HG03432 (cell line): ENCODE measurements around the gene GPR61.

Experiments
- ATAC-seq: cut with Tn5 transposase; IDR thresholded peaks from one replicate; pipeline ENCODE4 v1.9.1; 2021; ENCODE audit warnings: mild to moderate bottlenecking, moderate library complexity; ENCODE audit not compliant: unreplicated experiment

GPR61 gene, protein sequence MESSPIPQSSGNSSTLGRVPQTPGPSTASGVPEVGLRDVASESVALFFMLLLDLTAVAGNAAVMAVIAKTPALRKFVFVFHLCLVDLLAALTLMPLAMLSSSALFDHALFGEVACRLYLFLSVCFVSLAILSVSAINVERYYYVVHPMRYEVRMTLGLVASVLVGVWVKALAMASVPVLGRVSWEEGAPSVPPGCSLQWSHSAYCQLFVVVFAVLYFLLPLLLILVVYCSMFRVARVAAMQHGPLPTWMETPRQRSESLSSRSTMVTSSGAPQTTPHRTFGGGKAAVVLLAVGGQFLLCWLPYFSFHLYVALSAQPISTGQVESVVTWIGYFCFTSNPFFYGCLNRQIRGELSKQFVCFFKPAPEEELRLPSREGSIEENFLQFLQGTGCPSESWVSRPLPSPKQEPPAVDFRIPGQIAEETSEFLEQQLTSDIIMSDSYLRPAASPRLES

DNA sequence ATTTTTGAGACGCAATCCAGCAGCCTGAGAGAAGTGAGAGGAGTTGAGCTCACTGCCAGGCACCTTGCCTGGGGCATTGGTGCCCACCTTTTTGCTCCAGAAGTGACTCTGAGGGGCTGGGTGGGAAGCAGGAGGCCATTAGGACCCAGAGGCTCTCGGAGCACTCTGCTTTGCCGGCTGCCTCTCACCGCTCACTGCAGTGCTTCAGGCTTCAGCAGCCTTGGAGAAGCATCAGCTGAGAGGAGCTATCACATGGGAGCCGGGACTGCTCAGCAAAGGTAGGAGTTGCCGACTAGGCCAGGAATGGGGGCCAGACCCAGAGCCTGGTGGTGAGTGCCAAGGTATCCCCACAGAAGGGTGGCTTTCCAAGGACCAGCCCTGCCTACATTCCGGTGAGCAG is at the start of gene GPR61:
Gene GPR61 (plus strand): TSS at position 197 of the 400 bp plus-strand sequence. CDS start 3,151 bp downstream, outside the sequence.
- ATAC-seq = no peak

DNA sequence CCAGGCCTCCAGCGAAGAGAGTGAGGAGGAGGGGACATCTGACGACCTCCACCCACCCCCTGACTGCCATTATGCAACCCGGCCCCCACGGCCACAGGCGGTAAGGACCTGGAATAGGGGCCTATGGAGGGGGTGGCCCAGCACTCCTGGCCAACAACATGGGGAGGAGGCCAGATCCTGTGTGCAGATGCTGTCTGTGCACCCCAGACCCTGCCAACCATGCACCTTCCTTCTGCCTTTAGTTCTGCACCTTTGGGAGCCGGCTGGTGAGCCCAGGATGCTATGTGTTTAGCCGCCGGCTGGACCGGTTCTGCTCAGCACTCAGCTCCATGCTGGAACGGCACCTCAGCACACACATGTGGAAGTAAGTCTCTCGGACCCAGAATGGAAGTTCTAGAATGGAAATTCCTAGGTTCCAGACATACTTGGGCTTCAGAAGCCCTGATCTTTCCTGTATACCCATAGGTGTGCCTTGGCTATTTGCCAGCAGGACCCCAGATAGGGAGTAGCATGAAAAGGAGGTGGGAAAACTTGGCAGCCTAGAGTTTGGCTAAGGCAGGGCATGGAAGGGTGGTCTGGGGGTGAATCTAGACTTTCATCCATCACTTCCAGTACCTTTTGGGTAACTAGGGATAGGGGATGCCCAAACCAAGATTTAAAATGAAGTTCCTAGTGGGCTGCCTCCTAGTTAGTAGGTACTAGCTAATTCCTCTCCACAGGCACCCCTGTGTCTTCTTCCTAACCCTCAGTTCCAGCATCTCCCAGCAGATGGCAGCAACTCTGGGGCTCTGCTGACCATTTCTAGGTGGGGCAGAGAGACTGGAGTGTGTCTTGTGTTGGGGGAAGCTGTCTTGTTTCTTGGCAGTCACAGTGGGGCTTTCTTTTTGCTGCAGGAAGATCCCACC is 49.4 kb upstream of the GPR61 start:
- peak; percentile 32 for ATAC-seq

GRCh38 chr1:109490934-109491302 is 48.8 kb upstream of the GPR61 start:
- no peak for ATAC-seq

DNA sequence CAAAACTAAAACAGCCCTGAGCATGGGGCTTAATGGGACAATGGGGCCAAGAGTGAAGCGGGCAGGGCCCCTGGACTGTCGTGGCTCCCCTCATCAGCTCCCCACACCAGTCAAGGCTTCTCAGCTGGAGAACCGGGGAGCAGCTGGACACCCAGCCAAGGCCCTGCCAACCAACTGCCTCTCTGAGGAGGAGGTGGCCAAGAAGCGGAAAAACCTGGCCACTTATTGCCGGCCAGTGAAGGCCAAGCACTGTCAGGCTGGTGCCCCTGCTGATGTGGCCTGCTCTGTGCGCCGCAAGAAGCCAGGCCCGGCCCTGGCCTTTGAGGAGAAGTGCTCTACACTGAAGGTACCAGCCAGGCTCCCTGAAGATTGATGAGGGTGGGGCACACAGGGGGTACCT is 48.3 kb upstream of the GPR61 start:
- ATAC-seq = no peak

DNA sequence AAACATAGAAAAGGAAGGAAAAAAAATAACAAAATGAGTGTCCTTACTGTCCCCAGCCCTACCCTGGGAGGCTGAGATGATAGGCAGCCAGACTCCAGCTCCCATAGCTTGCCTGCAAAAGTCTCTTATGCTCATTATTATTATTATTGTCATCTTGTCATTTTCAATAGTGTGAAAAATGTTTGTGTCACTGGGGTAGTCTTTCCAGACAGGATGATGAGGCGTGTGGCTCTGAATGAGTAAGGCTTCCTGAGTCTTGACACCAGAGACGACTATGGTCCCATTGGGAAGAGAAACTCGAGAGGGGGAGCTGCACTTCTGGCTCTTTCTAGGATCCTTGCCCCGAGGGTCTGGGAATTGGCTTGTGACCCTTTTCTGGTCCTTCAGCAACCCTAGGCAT is 46.9 kb upstream of the GPR61 start:
- ATAC-seq = no peak

- ATAC-seq = no peak
Measured at GRCh38 chr1:109493227-109493626, 46.4 kb upstream of the GPR61 start.

GRCh38 chr1:109493805-109494539 is 45.7 kb upstream of the GPR61 start, which contains the start of gene CYB561D1:
Gene CYB561D1, plus strand, starts transcription at chr1:109494094. Its CDS starts 46 bp downstream, at chr1:109494140.
- peak; percentile 90 for ATAC-seq

DNA sequence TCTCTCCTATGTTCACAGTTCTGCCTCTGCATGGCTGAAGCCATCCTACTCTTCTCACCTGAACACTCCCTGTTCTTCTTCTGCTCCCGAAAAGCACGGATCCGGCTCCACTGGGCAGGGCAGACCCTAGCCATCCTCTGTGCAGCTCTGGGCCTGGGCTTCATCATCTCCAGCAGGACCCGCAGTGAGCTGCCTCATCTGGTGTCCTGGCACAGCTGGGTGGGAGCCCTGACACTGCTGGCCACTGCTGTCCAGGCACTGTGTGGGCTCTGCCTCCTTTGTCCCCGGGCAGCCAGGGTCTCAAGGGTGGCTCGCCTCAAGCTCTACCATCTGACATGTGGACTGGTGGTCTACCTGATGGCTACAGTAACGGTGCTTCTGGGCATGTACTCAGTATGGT is 43.9 kb upstream of the GPR61 start:
- ATAC-seq = no peak

GRCh38 chr1:109497449-109498160 is 42.1 kb upstream of the GPR61 start:
- ATAC-seq = no peak

- ATAC-seq = no peak
Measured at GRCh38 chr1:109498161-109498801, 41.4 kb upstream of the GPR61 start.

GRCh38 chr1:109499081-109499480 is 40.6 kb upstream of the GPR61 start:
- no peak for ATAC-seq

DNA sequence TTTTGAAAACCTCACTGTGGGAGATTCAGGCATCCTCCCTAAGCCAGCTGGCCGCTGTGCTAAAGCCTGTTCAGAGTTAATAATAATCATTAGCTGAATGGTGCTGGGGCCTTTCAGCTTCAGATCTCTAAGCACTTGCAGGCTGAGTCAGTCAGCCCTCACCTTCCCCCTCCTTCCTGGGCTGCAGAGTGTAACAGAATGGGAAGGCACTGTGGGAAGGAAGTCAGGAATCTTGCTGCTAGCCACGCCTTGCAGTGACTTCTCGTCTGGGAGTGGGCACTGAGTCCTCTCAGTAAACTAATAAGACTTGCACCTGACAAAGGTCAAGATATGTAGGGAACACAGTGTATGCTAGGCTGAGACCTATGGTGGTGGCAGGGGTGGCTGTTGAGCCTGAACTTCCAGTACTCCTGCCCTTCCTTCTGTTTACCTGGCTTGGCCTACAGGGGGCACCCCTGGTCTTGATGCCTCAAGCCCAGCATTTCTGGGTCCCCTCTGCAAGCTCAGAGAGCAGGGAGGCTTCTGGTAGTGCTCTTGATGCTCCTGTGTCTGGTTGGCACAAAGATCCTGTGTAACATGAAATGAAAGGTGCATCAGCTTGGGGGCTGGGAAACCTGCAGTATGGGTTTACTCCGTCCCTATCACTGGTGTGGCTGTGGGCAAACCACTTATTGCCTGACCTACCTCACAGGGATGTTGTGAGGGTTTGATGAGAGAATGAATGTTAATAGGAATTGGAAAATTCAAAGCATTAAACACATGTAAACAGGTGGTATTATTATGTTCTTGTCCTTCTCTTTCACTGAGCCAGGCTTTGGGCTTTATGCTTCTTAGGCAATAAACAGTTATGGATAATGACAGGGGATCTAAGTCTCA is 39.8 kb upstream of the GPR61 start:
- ATAC-seq = no peak

DNA sequence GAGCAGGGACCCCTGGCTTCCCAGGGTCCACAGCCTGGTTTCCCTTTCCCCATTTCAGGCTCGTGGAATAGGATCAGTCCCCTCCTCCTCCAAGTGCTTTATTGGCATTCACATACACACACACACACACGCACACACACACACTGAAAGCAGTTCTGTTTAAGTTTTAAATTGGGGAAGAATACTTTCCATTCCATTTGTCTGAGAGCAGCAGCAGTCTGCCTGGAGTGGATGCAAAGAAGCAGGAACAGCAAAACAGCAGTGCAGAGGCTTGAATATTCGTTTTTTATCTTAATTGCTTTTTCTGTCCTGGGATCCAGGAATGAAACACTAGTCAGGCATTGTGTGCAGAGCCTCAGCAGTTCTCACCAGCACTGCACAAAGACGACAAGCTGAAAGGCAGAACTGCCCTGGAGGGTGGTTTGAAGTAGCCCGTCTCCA is 38.7 kb upstream of the GPR61 start:
- ATAC-seq = no peak

DNA sequence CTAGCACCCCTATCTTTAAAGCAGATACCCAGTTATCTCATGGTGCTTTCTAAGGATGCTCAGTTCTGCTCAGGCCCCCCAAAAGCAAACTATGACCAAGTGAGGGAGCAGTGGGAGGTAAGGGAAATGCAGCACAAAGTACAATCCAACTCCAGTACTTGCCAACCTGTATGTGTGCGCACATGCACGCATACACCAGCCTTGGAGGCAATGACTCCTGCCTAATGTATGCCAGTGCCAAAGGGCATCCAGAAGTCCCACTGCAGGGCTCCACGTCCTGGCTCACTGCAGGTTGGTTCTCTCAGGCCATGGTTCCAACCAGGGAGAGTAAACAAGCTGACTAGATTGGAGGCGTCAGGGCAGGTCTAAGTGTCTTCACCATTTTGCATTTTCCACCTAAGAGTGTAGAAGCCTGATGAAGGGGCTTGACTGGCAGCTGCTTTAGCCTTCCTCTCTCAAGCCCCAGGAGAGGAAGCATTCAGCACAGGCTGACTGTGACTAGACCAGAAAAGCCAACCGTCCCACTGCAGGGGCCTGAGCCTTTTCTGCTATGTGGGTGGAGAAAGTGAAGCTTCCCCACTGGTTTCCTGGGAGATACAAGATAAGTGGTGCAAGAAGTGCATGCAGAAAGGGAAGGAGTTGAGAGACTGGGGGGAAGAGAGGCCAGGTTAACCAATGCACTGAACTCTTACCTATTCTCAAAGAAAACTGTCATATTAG is 37.9 kb upstream of the GPR61 start:
- no peak for ATAC-seq

DNA sequence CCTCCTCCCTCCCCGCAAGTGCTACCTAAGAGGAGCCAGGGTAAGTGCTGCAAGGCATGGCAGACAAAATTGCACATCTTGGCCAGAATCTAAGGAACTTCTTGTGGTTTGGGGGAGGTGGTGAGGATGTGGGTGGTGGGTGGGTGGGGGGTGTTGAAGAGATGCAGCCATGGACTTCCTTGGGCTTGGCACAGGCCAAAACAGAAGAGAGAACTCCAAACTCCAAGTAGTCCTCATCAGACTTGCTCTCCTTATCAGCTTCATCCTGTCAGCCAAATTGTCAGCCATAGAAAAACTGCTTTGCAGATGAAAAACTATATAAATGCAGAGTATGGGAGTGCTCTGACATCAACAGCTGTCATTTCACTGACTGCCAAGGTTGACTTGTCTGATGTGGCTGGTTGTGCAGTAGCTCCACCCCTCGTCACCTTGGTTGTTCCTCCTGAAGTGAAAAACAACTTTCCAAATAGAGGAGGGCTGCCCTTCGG is 37.3 kb upstream of the GPR61 start:
- ATAC-seq = no peak

GRCh38 chr1:109503935-109504334 is 35.7 kb upstream of the GPR61 start:
- no peak for ATAC-seq

GRCh38 chr1:109504974-109505373 is 34.7 kb upstream of the GPR61 start:
- ATAC-seq = no peak
